ENCODE results near the gene LETMD1.

- TF ChIP-seq CTCF (conservative IDR thresholded peaks at IDR 0.05; ENCODE audit: low read depth, low read length) (no peak), EZH2 (IDR thresholded peaks at IDR 0.05; ENCODE audit: low read length, unreplicated experiment) (no peak), EZH2phosphoT487 (IDR thresholded peaks at IDR 0.05; ENCODE audit: borderline replicate concordance, low read length) (no peak)
Measured at GRCh38 chr12:51062631-51063397, 14.7 kb downstream of the LETMD1 start.

Data from PC-3 (cell line).